KMS-11 (cell line): ENCODE results near the gene LUC7L3.

Experiments
- H2AFZ ChIP-seq: fragments of 200-600 bp; sonication (generic); 2 replicates; pipeline ENCODE4 v1.6.1; 2016; ENCODE audit warnings: antibody characterized with exemption, mixed run types, low read depth
- H3K27ac ChIP-seq: fragments of 200-600 bp; sonication (generic); 2 replicates; pipeline ENCODE4 v1.6.1; 2016; ENCODE audit warnings: mild to moderate bottlenecking, mixed run types
- H3K27me3 ChIP-seq: fragments of 200-600 bp; sonication (generic); 2 replicates; pipeline ENCODE4 v1.6.1; 2017; ENCODE audit warnings: mild to moderate bottlenecking, low read depth, mixed run types, moderate library complexity; ENCODE audit not compliant: insufficient read depth
- H3K36me3 ChIP-seq: fragments of 200-600 bp; sonication (generic); 2 replicates; pipeline ENCODE4 v1.6.1; 2017; ENCODE audit warnings: mild to moderate bottlenecking, mixed run types; ENCODE audit not compliant: insufficient read depth
- H3K4me1 ChIP-seq: fragments of 200-600 bp; sonication (generic); 2 replicates; pipeline ENCODE4 v1.6.1; 2016; ENCODE audit warnings: mild to moderate bottlenecking, low read depth, mixed run types; ENCODE audit not compliant: poor library complexity, severe bottlenecking
- H3K4me2 ChIP-seq: fragments of 200-600 bp; sonication (generic); 2 replicates; pipeline ENCODE4 v1.7.0; 2016; ENCODE audit warnings: mild to moderate bottlenecking, mixed run types
- H3K4me3 ChIP-seq: fragments of 200-600 bp; sonication (generic); IDR thresholded peaks from 2 replicates; pipeline ENCODE4 v1.6.1; 2017; ENCODE audit warnings: low read depth, low read length, mixed read lengths; ENCODE audit not compliant: insufficient read depth
- H3K79me2 ChIP-seq: fragments of 200-600 bp; sonication (generic); 2 replicates; pipeline ENCODE4 v1.6.1; 2016; ENCODE audit warnings: low read depth, mixed run types; ENCODE audit not compliant: insufficient read depth
- H3K9ac ChIP-seq: fragments of 200-600 bp; sonication (generic); 2 replicates; pipeline ENCODE4 v1.6.1; 2016; ENCODE audit warnings: mild to moderate bottlenecking, mixed run types
- H4K20me1 ChIP-seq: fragments of 200-600 bp; sonication (generic); 2 replicates; pipeline ENCODE4 v1.6.1; 2016; ENCODE audit warnings: mild to moderate bottlenecking, mixed run types; ENCODE audit not compliant: insufficient read depth
- CTCF ChIP-seq: fragments of 200-600 bp; sonication (generic); conservative IDR thresholded peaks from 2 replicates; pipeline ENCODE4 v1.6.1; 2017; ENCODE audit warnings: low read depth, mild to moderate bottlenecking, antibody characterized with exemption, low read length, moderate library complexity, mixed read lengths

Gene LUC7L3

GRCh38 chr17:50685334-50685665 is 34.1 kb upstream of the LUC7L3 start:
- no peak overlapping the region for H3K4me2 ChIP-seq
- H2AFZ ChIP-seq, result no peak overlapping the region
- H3K36me3 ChIP-seq, result no peaks in the 10 kb centered on the region
- no peak for TF ChIP-seq CTCF
- no peak overlapping the region for H3K9ac ChIP-seq
- peaks cover 12% of the 10 kb centered on the region; the same call in 1 of the 2 replicates for H3K27me3 ChIP-seq
- no peaks in the 10 kb centered on the region for H3K79me2 ChIP-seq
- H3K27ac ChIP-seq, result no peak overlapping the region
- no peaks in the 10 kb centered on the region for H4K20me1 ChIP-seq
- no peak overlapping the region for H3K4me3 ChIP-seq
- H3K4me1 ChIP-seq, result peaks cover 6% of the 10 kb centered on the region

- no peaks in the 10 kb centered on the region for H3K79me2 ChIP-seq
- peaks cover 5% of the 10 kb centered on the region for H3K4me1 ChIP-seq
- no peaks in the 10 kb centered on the region for H4K20me1 ChIP-seq
- H2AFZ ChIP-seq, result no peak overlapping the region
- H3K27me3 ChIP-seq, result peaks cover 11% of the 10 kb centered on the region; the same call in 1 of the 2 replicates
- H3K27ac ChIP-seq, result no peak overlapping the region
- no peak overlapping the region for H3K4me3 ChIP-seq
- no peak overlapping the region for H3K9ac ChIP-seq
- no peak overlapping the region for H3K4me2 ChIP-seq
- H3K36me3 ChIP-seq, result no peaks in the 10 kb centered on the region
- TF ChIP-seq CTCF, result no peak
These were observed 33.5 kb upstream of the LUC7L3 start for GRCh38 chr17:50685691-50686493.

GRCh38 chr17:50686494-50687199 is 32.8 kb upstream of the LUC7L3 start:
- TF ChIP-seq CTCF, result no peak
- H3K4me1 ChIP-seq, result no peaks in the 10 kb centered on the region
- H3K79me2 ChIP-seq, result no peaks in the 10 kb centered on the region
- H3K27me3 ChIP-seq, result peaks cover 4% of the 10 kb centered on the region; the same call in 1 of the 2 replicates
- no peak overlapping the region for H3K27ac ChIP-seq
- no peak overlapping the region for H3K4me3 ChIP-seq
- no peaks in the 10 kb centered on the region for H3K36me3 ChIP-seq
- H3K9ac ChIP-seq, result no peak overlapping the region
- H3K4me2 ChIP-seq, result no peak overlapping the region
- no peaks in the 10 kb centered on the region for H4K20me1 ChIP-seq
- no peak overlapping the region for H2AFZ ChIP-seq

- Histone ChIP-seq H3K4me1 (no peaks in the 10 kb centered on the region), H3K4me2 (no peak overlapping the region), H3K79me2 (no peaks in the 10 kb centered on the region), H3K27me3 (peaks cover 3% of the 10 kb centered on the region; the same call in 1 of the 2 replicates), H3K4me3 (no peak overlapping the region), H3K36me3 (no peaks in the 10 kb centered on the region), H4K20me1 (no peaks in the 10 kb centered on the region), H3K9ac (no peak overlapping the region), H2AFZ (no peak overlapping the region), H3K27ac (no peak overlapping the region)
- no peak for TF ChIP-seq CTCF
These were observed 32.0 kb upstream of the LUC7L3 start for GRCh38 chr17:50687200-50688066.
